HepG2 (cell line): ENCODE measurements around the gene SH2D3A. TPM values are rescaled to one million over a fixed set of nuclear protein-coding genes. Genes with fewer than 3 reads are reported as not detected.

Source experiments
- ATAC-seq: fragments of 200-7000 bp; cut with Tn5 transposase; 3 replicates; pipeline ENCODE4 v1.9.1; 2020; ENCODE audit warnings: mild to moderate bottlenecking, moderate library complexity
- BruUV-seq: library from RNA; stranded (reverse); fragments of 400-500 nt; replicated peaks from 2 replicates; lab custom pipeline; 2021; lab: Mats Ljungman, UMichigan
- CTCF ChIA-PET: fragments of 300-600 bp; formaldehyde crosslinking; extraction: SDS; loops from one replicate; lab custom pipeline; 2021; ENCODE audit warnings: low total read pairs, inconsistent platforms, low intra/inter-chr PET ratio; lab: Yijun Ruan, JAX
- POLR2A ChIA-PET: fragments of 350-600 bp; sonication (Branson Sonifier 250); formaldehyde crosslinking; loops from one replicate; lab custom pipeline; 2020; ENCODE audit warnings: antibody characterized with exemption, inconsistent platforms; lab: Yijun Ruan, JAX
- DNase-seq: peaks from one replicate; pipeline ENCODE4 v3.0.0-alpha.2; 2015; ENCODE audit warnings: low spot score
- FAIRE-seq: peaks from 3 replicates; lab custom pipeline; 2011; peaks lifted over from hg19 to GRCh38; lab: Jason Lieb, UNC
- H2AFZ ChIP-seq: one replicate; pipeline ENCODE4 v1.6.1; 2011; ENCODE audit warnings: low read length, inconsistent platforms
- H3K27ac ChIP-seq: fragments of 300-600 bp; 3 replicates; pipeline ENCODE4 v1.8.0; 2011; ENCODE audit warnings: mixed run types, mild to moderate bottlenecking, mixed read lengths, low read length, inconsistent platforms; ENCODE audit not compliant: insufficient read depth; ENCODE audit errors: extremely low read length
- H3K27me3 ChIP-seq, 2 experiments: fragments of 200-600 bp in 1 of 2; 2 replicates in 1 of 2; 3 replicates in 1 of 2; pipeline versions ENCODE4 v1.6.0 to v1.8.0; 2011; ENCODE audit warnings: low read length in 2 of 2, mild to moderate bottlenecking in 2 of 2, moderate library complexity in 2 of 2, inconsistent platforms in 1 of 2; ENCODE audit not compliant: insufficient read depth in 2 of 2, control insufficient read depth in 1 of 2
- H3K36me3 ChIP-seq, 2 experiments: fragments of 200-600 bp in 1 of 2; replicated peaks in 1 of 2; 2 replicates in 1 of 2; 3 replicates in 1 of 2; pipeline versions ENCODE4 v1.5.1 to v1.8.0; 2011; ENCODE audit warnings: low read length in 2 of 2, inconsistent platforms in 1 of 2; ENCODE audit not compliant: insufficient read depth in 2 of 2, control insufficient read depth in 1 of 2
- H3K4me1 ChIP-seq: 2 replicates; pipeline ENCODE4 v1.5.1; 2012; ENCODE audit warnings: low read length, inconsistent platforms; ENCODE audit not compliant: insufficient read depth
- H3K4me2 ChIP-seq: 2 replicates; pipeline ENCODE4 v1.6.0; 2011; ENCODE audit warnings: low read depth, low read length, inconsistent platforms
- H3K4me3 ChIP-seq, 3 experiments: fragments of 200-600 bp in 1 of 3; sonication (generic), shearing (Covaris generic) in 1 of 3; replicated peaks in 1 of 3; 2 replicates each; pipeline ENCODE4 v1.5.1; 2011 to 2016; ENCODE audit warnings: low read length in 3 of 3, inconsistent platforms in 2 of 3, low read depth in 2 of 3, mild to moderate bottlenecking in 2 of 3, control low read depth in 1 of 3, mixed read lengths in 1 of 3; ENCODE audit not compliant: insufficient read depth in 1 of 3
- H3K79me2 ChIP-seq: one replicate; pipeline ENCODE4 v1.6.1; 2011; ENCODE audit warnings: low read length, inconsistent platforms; ENCODE audit not compliant: insufficient read depth
- H3K9ac ChIP-seq: 2 replicates; pipeline ENCODE4 v1.6.0; 2011; ENCODE audit warnings: mild to moderate bottlenecking, low read depth, low read length, inconsistent platforms; ENCODE audit not compliant: insufficient read depth
- H3K9me3 ChIP-seq: 2 replicates; pipeline ENCODE4 v1.5.1; 2012; ENCODE audit warnings: mild to moderate bottlenecking, low read length
- H4K20me1 ChIP-seq: 2 replicates; pipeline ENCODE4 v1.6.0; 2011; ENCODE audit warnings: inconsistent platforms, mild to moderate bottlenecking, low read length, moderate library complexity; ENCODE audit not compliant: insufficient read depth
- ELF1 ChIP-seq: sonication (generic); formaldehyde crosslinking; IDR thresholded peaks from 2 replicates; pipeline ENCODE4 v1.4.0; 2020; ENCODE audit warnings: missing genetic modification reagents
- NAIF1 ChIP-seq: sonication (generic); formaldehyde crosslinking; IDR thresholded peaks from 2 replicates; pipeline ENCODE4 v1.5.0; 2020; ENCODE audit warnings: mild to moderate bottlenecking, missing genetic modification reagents, borderline replicate concordance
- ZBTB20 ChIP-seq: sonication (generic); formaldehyde crosslinking; IDR thresholded peaks from 2 replicates; pipeline ENCODE4 v1.8.1; 2023; ENCODE audit warnings: missing genetic modification reagents, low read depth, mild to moderate bottlenecking, borderline replicate concordance
- ZNF317 ChIP-seq: sonication (generic); formaldehyde crosslinking; IDR thresholded peaks from 2 replicates; pipeline ENCODE4 v1.5.0; 2020; ENCODE audit warnings: mild to moderate bottlenecking, missing genetic modification reagents
- ZNF543 ChIP-seq: sonication (generic); formaldehyde crosslinking; IDR thresholded peaks from 2 replicates; pipeline ENCODE4 v1.4.0; 2020; ENCODE audit warnings: mild to moderate bottlenecking, missing genetic modification reagents
- WGBS: methylation state at CpG from one replicate; pipeline ENCODE4 v1.1.6; 2017; ENCODE audit warnings: low lambda C conversion rate; 5-methylcytosine and 5-hydroxymethylcytosine counted together
- in situ Hi-C: cut with HindIII; loops from 2 replicates; pipeline ENCODE4 v1.10.0; 2017; ENCODE audit warnings: low pct_unique_long_range_greater_than_20kb; ENCODE audit not compliant: extremely low pct_ligation_motif_present
- intact Hi-C: fragments of 100-400 bp; cut with micrococcal nuclease; formaldehyde crosslinking; loops from one replicate; pipeline ENCODE4 v1.10.0; 2022; ENCODE audit not compliant: unreplicated experiment
- polyA plus RNA-seq, 8 experiments: library from polyadenylated mRNA; depleted of rRNA in 3 of 8; stranded (reverse) in 7 of 8; unstranded in 1 of 8; fragments of >200 nt; fragmentation: Illumina TruSeq in 4 of 8; extraction: Trizol in 4 of 8; gene quantifications; 2 replicates each; pipeline versions ENCODE4 v1.2.1 to v1.2.3, GENCODE V29; 2011 to 2016; ENCODE audit warnings: low read depth in 4 of 8, missing spikeins in 1 of 8, mixed read lengths in 1 of 8; ENCODE audit not compliant: insufficient read depth in 1 of 8
- total RNA-seq, 5 experiments: library from RNA; depleted of rRNA; stranded (reverse); fragments of >200 nt; fragmentation: Illumina TruSeq; extraction: Trizol; gene quantifications; 2 replicates each; pipeline ENCODE4 v1.2.3, GENCODE V29; 2016; ENCODE audit warnings: low read depth in 1 of 5

Gene SH2D3A
- total and polyA plus RNA-seq, 2 of the 13 experiments (the other 11 are each of a cell fraction or from before 2014, with no cell fraction given), result 1.0 to 2.2 TPM

DNA sequence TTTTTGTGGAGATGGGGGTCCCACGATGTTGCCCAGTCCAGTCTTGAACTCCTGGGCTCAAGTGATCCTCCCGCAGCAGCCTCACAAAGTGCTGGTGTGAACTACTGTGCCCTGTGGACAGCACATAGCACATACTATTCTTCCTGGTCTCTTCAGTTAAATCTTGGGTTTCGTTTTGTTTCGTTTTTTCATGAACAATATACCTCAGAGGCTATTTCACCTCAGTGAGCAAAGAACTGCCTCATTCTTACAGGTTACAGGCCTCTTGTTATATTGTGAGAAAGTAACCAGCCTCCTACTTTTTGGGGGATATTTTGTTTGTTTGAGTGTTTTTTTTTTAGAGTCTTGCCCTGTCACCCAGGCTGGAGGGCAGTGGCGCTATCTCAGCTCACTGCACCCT, 45.5 kb downstream of the SH2D3A start:
- H3K4me1 ChIP-seq, result peaks cover 80% of the 10 kb centered on the region
- peaks cover 18% of the 10 kb centered on the region in 2 experiments for H3K36me3 ChIP-seq
- 65% methylated on average over 5 of the region's 5 CpGs for WGBS
- H3K79me2 ChIP-seq, result peaks cover 25% of the 10 kb centered on the region
- FAIRE-seq, result no peak
- no peaks in the 10 kb centered on the region for H3K9me3 ChIP-seq
- BruUV-seq, result no TSS peak
- no peak overlapping the region for H3K4me3 ChIP-seq
- no peak overlapping the region for H2AFZ ChIP-seq
- in situ Hi-C loops (no loop called here), intact Hi-C loops (loop anchor here (2.0 kb wide), 1 partner anchor 15 kb away; the partner anchor contains the start of gene GPR108)
- no peak for DNase-seq
- POLR2A ChIA-PET, result interaction anchor here (1.7 to 8.0 kb wide), 5 partner anchors 8 to 34 kb away, joined by 6 to 278 read pairs (median 83); partner anchors contain the start of gene GPR108
- no peak for TF ChIP-seq ELF1
- 0 out of 2 replicates have a peak, but pooled peaks have one; percentile 31 for TF ChIP-seq NAIF1
- peak overlapping the region; percentile 64 for H3K9ac ChIP-seq
- H4K20me1 ChIP-seq, result peaks cover 32% of the 10 kb centered on the region
- ATAC-seq, result no peak
- CTCF ChIA-PET, result no interaction called here
- peak overlapping the region; percentile 90 for H3K27ac ChIP-seq
- peaks cover 0 to 7% of the 10 kb centered on the region in 2 experiments; a peak in 1 of 5 replicates for H3K27me3 ChIP-seq
- peak overlapping the region; percentile 64 for H3K4me2 ChIP-seq

- ChIA-PET POLR2A (interaction anchor here (0.6 to 8.0 kb wide), 24 partner anchors 9 to 1199 kb away, joined by 3 to 278 read pairs (median 5); partner anchors contain the start of genes ALKBH7, GPR108 and SNAPC2), CTCF (interaction anchor here (0.6 kb wide), 1 partner anchor 236 kb away, joined by 5 read pairs; no protein-coding TSS in a partner anchor)
- Histone ChIP-seq H3K4me2 (peak overlapping the region; percentile 64), H2AFZ (no peak overlapping the region), H3K79me2 (peaks cover 27% of the 10 kb centered on the region), H3K9me3 (no peaks in the 10 kb centered on the region), H3K4me1 (peaks cover 80% of the 10 kb centered on the region), H3K9ac (peak overlapping the region; percentile 64), H3K27ac (peak overlapping the region; percentile 90), H3K4me3 (peak overlapping the region in 2 of 3 experiments; percentile 9 to 89; a peak in 2 of 6 replicates), H3K36me3 (peaks cover 18 to 24% of the 10 kb centered on the region in 2 experiments), H3K27me3 (peaks cover 0 to 7% of the 10 kb centered on the region in 2 experiments; a peak in 1 of 5 replicates), H4K20me1 (peaks cover 39% of the 10 kb centered on the region)
- TF ChIP-seq ZBTB20, result no peak
- 0 out of 2 replicates have a peak, but pooled peaks have one; percentile 5 for TF ChIP-seq ZNF543 (CRISPR knock-in tag)
- peak; percentile 6; the same call in 1 of the 2 replicates for TF ChIP-seq ZNF317 (CRISPR knock-in tag)
- intact Hi-C loops, result loop anchor here (2.0 kb wide), 1 partner anchor 16 kb away; the partner anchor contains the start of gene GPR108
- in situ Hi-C loops, result no loop called here
- DNase-seq (no peak), ATAC-seq (no peak), FAIRE-seq (no peak)
- no TSS peak for BruUV-seq
Measured at GRCh38 chr19:6721138-6721474, 46.1 kb downstream of the SH2D3A start.
